Body of pancreas (tissue), 4 donors: ENCODE measurements around the gene CLDN14.

Experiments
- POLR2A ChIP-seq, 3 donors: fragments of 450-650 bp; IDR thresholded peaks; one replicate each; pipeline ENCODE4 v1.6.1; 2016; ENCODE audit warnings: antibody characterized with exemption in 3 of 3, mild to moderate bottlenecking in 2 of 3
- TF ChIP-seq, protein P1 (sequence below), 7 experiments: fragments of 450-650 bp in 4 of 7; fragments of 200-600 bp in 3 of 7; sonication (generic) in 3 of 7; IDR thresholded peaks; one replicate each; pipeline ENCODE4 v1.5.1; 2016 to 2019; ENCODE audit warnings: antibody characterized with exemption in 7 of 7

DNA sequence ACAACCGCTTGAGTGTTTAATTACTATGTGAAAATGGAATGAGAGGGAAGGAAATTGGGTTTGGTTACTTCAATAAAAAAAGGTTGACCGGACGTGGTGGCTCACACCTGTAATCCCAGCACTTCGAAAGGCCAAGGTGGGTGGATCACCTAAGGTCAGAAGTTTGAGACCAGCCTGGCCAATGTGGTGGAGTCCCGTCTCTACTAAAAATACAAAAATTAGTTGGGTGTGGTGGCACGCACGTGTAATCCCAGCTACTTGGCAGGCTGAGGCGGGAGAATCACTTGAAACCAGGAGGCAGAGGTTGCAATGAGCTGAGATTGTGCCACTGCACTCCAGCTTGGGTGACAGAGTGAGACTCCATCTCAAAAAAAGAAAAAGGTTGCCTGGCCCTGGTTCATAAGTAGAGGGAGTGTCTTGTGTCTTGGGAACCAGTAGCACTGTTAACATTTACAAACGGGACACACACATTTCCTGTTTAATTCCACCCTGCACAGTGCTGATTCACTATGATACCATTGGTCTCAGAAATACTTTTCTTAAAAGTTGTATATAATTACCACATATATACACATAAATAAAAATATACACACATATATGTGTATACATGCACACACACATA lies 27.6 kb upstream of the CLDN14 start:
- TF ChIP-seq, protein P1, sequence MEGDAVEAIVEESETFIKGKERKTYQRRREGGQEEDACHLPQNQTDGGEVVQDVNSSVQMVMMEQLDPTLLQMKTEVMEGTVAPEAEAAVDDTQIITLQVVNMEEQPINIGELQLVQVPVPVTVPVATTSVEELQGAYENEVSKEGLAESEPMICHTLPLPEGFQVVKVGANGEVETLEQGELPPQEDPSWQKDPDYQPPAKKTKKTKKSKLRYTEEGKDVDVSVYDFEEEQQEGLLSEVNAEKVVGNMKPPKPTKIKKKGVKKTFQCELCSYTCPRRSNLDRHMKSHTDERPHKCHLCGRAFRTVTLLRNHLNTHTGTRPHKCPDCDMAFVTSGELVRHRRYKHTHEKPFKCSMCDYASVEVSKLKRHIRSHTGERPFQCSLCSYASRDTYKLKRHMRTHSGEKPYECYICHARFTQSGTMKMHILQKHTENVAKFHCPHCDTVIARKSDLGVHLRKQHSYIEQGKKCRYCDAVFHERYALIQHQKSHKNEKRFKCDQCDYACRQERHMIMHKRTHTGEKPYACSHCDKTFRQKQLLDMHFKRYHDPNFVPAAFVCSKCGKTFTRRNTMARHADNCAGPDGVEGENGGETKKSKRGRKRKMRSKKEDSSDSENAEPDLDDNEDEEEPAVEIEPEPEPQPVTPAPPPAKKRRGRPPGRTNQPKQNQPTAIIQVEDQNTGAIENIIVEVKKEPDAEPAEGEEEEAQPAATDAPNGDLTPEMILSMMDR (IDR thresholded peaks at IDR 0.05) = no peak
- no peak for TF ChIP-seq POLR2A (IDR thresholded peaks at IDR 0.05)
